Upper lobe of left lung (tissue), 6 donors: ENCODE results near the gene MSH6. TPM values are rescaled to one million over a fixed set of nuclear protein-coding genes. Genes with fewer than 3 reads are reported as not detected.

Experiments
- ATAC-seq, 2 donors: fragments of 200-7000 bp; cut with Tn5 transposase; one replicate each; pipeline ENCODE4 v1.9.1; 2022; ENCODE audit warnings: mild to moderate bottlenecking in 2 of 2, moderate library complexity in 2 of 2; ENCODE audit not compliant: low FRiP score in 2 of 2
- DNase-seq, 2 donors: peaks; one replicate each; pipeline ENCODE4 v3.0.0-alpha.2; 2019 to 2020
- H3K27ac ChIP-seq, 4 donors: fragments of 200-600 bp; sonication (generic); one replicate each; pipeline ENCODE4 v1.5.1; 2016 to 2019
- H3K27me3 ChIP-seq, 4 donors: fragments of 200-600 bp; sonication (generic); one replicate each; pipeline ENCODE4 v1.5.1; 2017 to 2019
- H3K36me3 ChIP-seq, 4 donors: fragments of 200-600 bp; sonication (generic); one replicate each; pipeline ENCODE4 v1.5.1; 2016 to 2019
- H3K4me1 ChIP-seq, 4 donors: fragments of 200-600 bp; sonication (generic); one replicate each; pipeline ENCODE4 v1.5.1; 2018 to 2019
- H3K4me3 ChIP-seq, 4 donors: fragments of 200-600 bp; sonication (generic); one replicate each; pipeline ENCODE4 v1.5.1; 2017 to 2019; ENCODE audit warnings: mild to moderate bottlenecking in 2 of 4, moderate library complexity in 1 of 4
- H3K9me3 ChIP-seq, 4 donors: fragments of 200-600 bp; sonication (generic); one replicate each; pipeline ENCODE4 v1.5.1; 2018 to 2019
- EP300 ChIP-seq, 4 donors: sonication (generic); formaldehyde crosslinking; IDR thresholded peaks; one replicate each; pipeline ENCODE4 v1.5.1; 2017; ENCODE audit warnings: antibody characterized with exemption in 4 of 4, control low read depth in 2 of 4
- POLR2A ChIP-seq, 4 donors: fragments of 450-650 bp; IDR thresholded peaks; one replicate each; pipeline ENCODE4 v1.5.1; 2016 to 2017; ENCODE audit warnings: antibody characterized with exemption in 4 of 4, mild to moderate bottlenecking in 2 of 4
- POLR2AphosphoS5 ChIP-seq, 2 donors: sonication (generic); formaldehyde crosslinking; IDR thresholded peaks; one replicate each; pipeline ENCODE4 v1.5.1; 2017; ENCODE audit warnings: antibody characterized with exemption in 2 of 2
- WGBS, 2 donors: methylation state at CpG; one replicate each; pipeline ENCODE4 v1.1.5; 2017 to 2018; 5-methylcytosine and 5-hydroxymethylcytosine counted together
- total RNA-seq, 6 donors: library from RNA; depleted of rRNA in 4 of 6; stranded (reverse); fragments of >200 nt in 4 of 6; gene quantifications; one replicate each; pipeline versions ENCODE4 v1.1.0 to v1.2.1, GENCODE V29; 2016 to 2021
- TF ChIP-seq, protein P1 (sequence below), 6 experiments: fragments of 450-650 bp in 4 of 6; fragments of 200-600 bp in 2 of 6; sonication (generic) in 2 of 6; IDR thresholded peaks; one replicate each; pipeline ENCODE4 v1.5.1; 2016 to 2019; ENCODE audit warnings: antibody characterized with exemption in 6 of 6
- donor health status: DM: no; HTN: no; CAD: no; lungs with moderate emphysema.
- donor health status: DM: no; HTN: yes; CAD: no; lungs with severe emphysema.

The MSH6 gene
- total RNA-seq, 6 donors from 2014 or later: 21.6 to 35.5 (median 30.3) TPM

DNA sequence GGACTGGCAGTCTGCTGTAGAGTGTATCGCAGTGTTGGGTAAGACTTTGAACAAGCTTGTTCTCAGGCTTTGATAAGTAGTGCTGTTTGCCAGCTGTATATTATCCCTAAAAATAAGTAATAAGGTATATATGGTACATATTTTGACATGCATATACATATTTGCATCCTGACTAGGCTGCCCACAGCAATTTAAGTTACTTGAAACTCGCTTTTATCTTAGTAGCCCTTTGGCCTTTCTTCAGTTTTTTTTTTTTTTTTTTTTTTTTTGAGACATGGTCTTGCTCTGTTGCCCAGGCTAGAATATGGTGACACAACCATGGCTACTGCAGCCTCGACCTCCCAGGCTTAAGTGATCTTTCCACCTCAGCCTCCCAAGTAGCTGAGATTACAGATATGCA lies 18.2 kb downstream of the MSH6 start:
- DNase-seq (no peak), ATAC-seq (no peak)
- TF ChIP-seq, protein P1, sequence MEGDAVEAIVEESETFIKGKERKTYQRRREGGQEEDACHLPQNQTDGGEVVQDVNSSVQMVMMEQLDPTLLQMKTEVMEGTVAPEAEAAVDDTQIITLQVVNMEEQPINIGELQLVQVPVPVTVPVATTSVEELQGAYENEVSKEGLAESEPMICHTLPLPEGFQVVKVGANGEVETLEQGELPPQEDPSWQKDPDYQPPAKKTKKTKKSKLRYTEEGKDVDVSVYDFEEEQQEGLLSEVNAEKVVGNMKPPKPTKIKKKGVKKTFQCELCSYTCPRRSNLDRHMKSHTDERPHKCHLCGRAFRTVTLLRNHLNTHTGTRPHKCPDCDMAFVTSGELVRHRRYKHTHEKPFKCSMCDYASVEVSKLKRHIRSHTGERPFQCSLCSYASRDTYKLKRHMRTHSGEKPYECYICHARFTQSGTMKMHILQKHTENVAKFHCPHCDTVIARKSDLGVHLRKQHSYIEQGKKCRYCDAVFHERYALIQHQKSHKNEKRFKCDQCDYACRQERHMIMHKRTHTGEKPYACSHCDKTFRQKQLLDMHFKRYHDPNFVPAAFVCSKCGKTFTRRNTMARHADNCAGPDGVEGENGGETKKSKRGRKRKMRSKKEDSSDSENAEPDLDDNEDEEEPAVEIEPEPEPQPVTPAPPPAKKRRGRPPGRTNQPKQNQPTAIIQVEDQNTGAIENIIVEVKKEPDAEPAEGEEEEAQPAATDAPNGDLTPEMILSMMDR (IDR thresholded peaks at IDR 0.05): no peak
- TF ChIP-seq EP300 (IDR thresholded peaks at IDR 0.05): no peak
- no peak for TF ChIP-seq POLR2AphosphoS5 (IDR thresholded peaks at IDR 0.05)
- no peak for TF ChIP-seq POLR2A (IDR thresholded peaks at IDR 0.05)
- peaks cover 0 to 4% (median 0%) of the 10 kb centered on the region in 4 donors for H3K4me1 ChIP-seq
- peaks cover 16 to 98% (median 55%) of the 10 kb centered on the region in 4 donors for H3K36me3 ChIP-seq
- H3K4me3 ChIP-seq: no peak overlapping the region
- no peak overlapping the region for H3K27ac ChIP-seq
- H3K9me3 ChIP-seq: peaks cover 3 to 7% (median 4%) of the 10 kb centered on the region in 4 donors
- 93 to 100% methylated on average over 3 of the region's 3 CpGs for WGBS, 2 donors
- H3K27me3 ChIP-seq: no peaks in the 10 kb centered on the region

DNA sequence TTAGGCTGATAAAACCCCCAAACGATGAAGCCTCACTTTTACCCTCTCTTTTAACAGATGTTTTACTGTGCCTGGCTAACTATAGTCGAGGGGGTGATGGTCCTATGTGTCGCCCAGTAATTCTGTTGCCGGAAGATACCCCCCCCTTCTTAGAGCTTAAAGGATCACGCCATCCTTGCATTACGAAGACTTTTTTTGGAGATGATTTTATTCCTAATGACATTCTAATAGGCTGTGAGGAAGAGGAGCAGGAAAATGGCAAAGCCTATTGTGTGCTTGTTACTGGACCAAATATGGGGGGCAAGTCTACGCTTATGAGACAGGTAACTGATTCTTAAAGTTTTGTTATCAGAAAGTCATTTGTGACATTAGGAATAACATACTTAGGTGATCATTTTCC lies 20.4 kb downstream of the MSH6 start:
- 96 to 98% methylated on average over 7 of the region's 7 CpGs for WGBS, 2 donors
- ATAC-seq: no peak

DNA sequence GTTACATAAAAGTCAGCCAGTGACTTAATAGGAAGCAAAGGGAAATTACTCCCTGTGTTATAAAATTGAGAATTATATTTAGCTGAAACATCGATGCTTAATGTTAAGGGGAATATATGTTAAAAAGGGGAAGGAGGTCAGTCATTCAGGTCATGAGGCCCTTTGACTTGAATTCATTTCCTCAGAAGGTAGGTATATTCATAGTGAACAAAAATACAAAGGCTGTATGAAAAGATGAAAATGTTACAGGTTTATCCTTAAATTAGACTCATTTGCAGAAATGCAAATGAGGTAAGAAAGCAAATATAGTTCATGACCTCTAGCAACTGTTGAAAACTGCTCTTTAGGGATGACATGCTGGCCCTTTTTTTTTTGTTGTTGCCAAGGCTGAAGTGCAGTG lies 20.8 kb downstream of the MSH6 start:
- peaks cover 0 to 4% (median 0%) of the 10 kb centered on the region in 4 donors for H3K4me1 ChIP-seq
- no peak for ATAC-seq
- no peaks in the 10 kb centered on the region for H3K27me3 ChIP-seq
- 74 to 84% methylated on average over 1 of the region's 1 CpG for WGBS, 2 donors
- H3K27ac ChIP-seq: no peak overlapping the region
- TF ChIP-seq EP300 (IDR thresholded peaks at IDR 0.05) (no peak), POLR2A (IDR thresholded peaks at IDR 0.05) (no peak), POLR2AphosphoS5 (IDR thresholded peaks at IDR 0.05) (no peak)
- TF ChIP-seq, protein P1 (IDR thresholded peaks at IDR 0.05): no peak
- peaks cover 3 to 7% (median 4%) of the 10 kb centered on the region in 4 donors for H3K9me3 ChIP-seq
- H3K4me3 ChIP-seq: no peak overlapping the region
- no peak for DNase-seq
- peaks cover 22 to 99% (median 69%) of the 10 kb centered on the region in 4 donors for H3K36me3 ChIP-seq

More for the DNA sequence above, 20.4 kb downstream of the MSH6 start:
- no peak overlapping the region for H3K4me3 ChIP-seq
- H3K27me3 ChIP-seq: no peaks in the 10 kb centered on the region
- DNase-seq: no peak
- peaks cover 21 to 99% (median 67%) of the 10 kb centered on the region in 4 donors for H3K36me3 ChIP-seq
- H3K4me1 ChIP-seq: peaks cover 0 to 4% (median 0%) of the 10 kb centered on the region in 4 donors
- TF ChIP-seq POLR2AphosphoS5 (IDR thresholded peaks at IDR 0.05): no peak
- TF ChIP-seq POLR2A (IDR thresholded peaks at IDR 0.05): no peak
- TF ChIP-seq, protein P1 (IDR thresholded peaks at IDR 0.05): no peak
- TF ChIP-seq EP300 (IDR thresholded peaks at IDR 0.05): no peak
- H3K27ac ChIP-seq: no peak overlapping the region
- peaks cover 3 to 7% (median 4%) of the 10 kb centered on the region in 4 donors for H3K9me3 ChIP-seq

DNA sequence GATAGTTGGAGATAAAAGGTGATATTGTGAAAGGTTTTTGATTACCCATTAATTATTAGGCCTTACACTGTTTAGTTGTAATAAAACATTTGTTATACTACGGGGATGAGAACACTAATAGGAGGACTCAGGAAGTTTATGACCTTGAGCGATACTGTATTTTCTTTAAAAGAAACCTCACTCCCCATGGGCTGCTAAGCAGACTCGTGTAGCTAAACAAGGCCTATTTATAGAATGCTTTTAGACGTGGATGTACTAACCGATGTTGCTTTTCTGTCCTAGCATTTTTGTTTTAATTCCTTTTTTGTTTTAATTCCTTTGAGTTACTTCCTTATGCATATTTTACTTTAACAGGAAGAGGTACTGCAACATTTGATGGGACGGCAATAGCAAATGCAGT lies 22.9 kb downstream of the MSH6 start:
- H3K27ac ChIP-seq: no peak overlapping the region
- no peaks in the 10 kb centered on the region for H3K4me1 ChIP-seq
- 61 to 64% methylated on average over 6 of the region's 6 CpGs for WGBS, 2 donors
- DNase-seq (no peak), ATAC-seq (no peak)
- no peak overlapping the region for H3K4me3 ChIP-seq
- H3K36me3 ChIP-seq: peaks cover 25 to 97% (median 59%) of the 10 kb centered on the region in 4 donors
- H3K9me3 ChIP-seq: peaks cover 3 to 7% (median 4%) of the 10 kb centered on the region in 4 donors
- TF ChIP-seq EP300 (IDR thresholded peaks at IDR 0.05) (no peak), POLR2AphosphoS5 (IDR thresholded peaks at IDR 0.05) (no peak), POLR2A (IDR thresholded peaks at IDR 0.05) (no peak)
- TF ChIP-seq, protein P1 (IDR thresholded peaks at IDR 0.05): no peak
- H3K27me3 ChIP-seq: no peaks in the 10 kb centered on the region

DNA sequence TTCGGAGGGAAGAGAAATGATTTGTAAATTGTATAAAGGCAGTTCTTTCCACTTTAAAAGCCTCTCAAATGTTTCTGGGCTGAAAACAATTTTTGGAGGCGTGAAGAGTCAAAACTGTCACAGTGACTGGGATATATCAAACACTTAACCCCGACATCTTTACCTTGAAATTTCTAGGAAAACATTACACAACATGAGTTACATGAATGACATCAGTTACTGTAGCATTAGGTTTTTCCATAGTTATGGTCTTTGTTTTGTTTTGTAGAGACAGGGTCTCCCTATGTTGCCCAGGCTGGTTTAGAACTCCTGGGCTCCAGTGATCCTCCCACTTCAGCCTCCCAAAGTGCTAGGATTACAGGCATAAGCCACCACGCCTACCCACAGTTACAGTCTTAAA lies 25.7 kb downstream of the MSH6 start:
- no peak for ATAC-seq
- peaks cover 18 to 94% (median 58%) of the 10 kb centered on the region in 4 donors for H3K36me3 ChIP-seq

More for the DNA sequence above, 25.7 kb downstream of the MSH6 start:
- no peak for DNase-seq
- Histone ChIP-seq H3K9me3 (peaks cover 0 to 2% (median under 1%) of the 10 kb centered on the region in 4 donors), H3K4me3 (no peak overlapping the region), H3K27me3 (no peaks in the 10 kb centered on the region), H3K27ac (no peak overlapping the region), H3K4me1 (no peaks in the 10 kb centered on the region)
- TF ChIP-seq POLR2A (IDR thresholded peaks at IDR 0.05) (no peak), EP300 (IDR thresholded peaks at IDR 0.05) (no peak), POLR2AphosphoS5 (IDR thresholded peaks at IDR 0.05) (no peak)
- TF ChIP-seq, protein P1 (IDR thresholded peaks at IDR 0.05): no peak
- 72 to 84% methylated on average over 4 of the region's 4 CpGs for WGBS, 2 donors
